Tibial artery (tissue), 4 donors: ENCODE measurements around the gene ADGRA3.
A peak's percentile ranks its signal among the peaks of the same experiment; 100 is the strongest.

Experiments
- DNase-seq, 2 donors: peaks; one replicate each; pipeline ENCODE4 v3.0.0-alpha.2; 2019
- H3K27ac ChIP-seq, 2 donors: fragments of 200-600 bp; sonication (generic) in 1 of 2; 1 replicate in 1 of 2; 2 replicates in 1 of 2; pipeline ENCODE4 v1.5.1; 2018 to 2019; ENCODE audit warnings: mild to moderate bottlenecking in 1 of 2
- H3K27me3 ChIP-seq, 2 donors: fragments of 200-600 bp; sonication (generic) in 1 of 2; one replicate each; pipeline versions ENCODE4 v1.5.1 to v1.6.0; 2016 to 2019
- H3K36me3 ChIP-seq, 3 donors: fragments of 200-600 bp; sonication (generic) in 2 of 3; one replicate each; pipeline ENCODE4 v1.5.1; 2016 to 2019; ENCODE audit warnings: mild to moderate bottlenecking in 2 of 3
- H3K4me1 ChIP-seq, 4 donors: fragments of 200-600 bp; sonication (generic) in 2 of 4; 1 replicate in 3 of 4; 2 replicates in 1 of 4; pipeline ENCODE4 v1.5.1; 2016 to 2019
- H3K4me3 ChIP-seq, 2 donors: fragments of 200-600 bp; sonication (generic) in 1 of 2; 1 replicate in 1 of 2; 2 replicates in 1 of 2; pipeline ENCODE4 v1.5.1; 2018 to 2019; ENCODE audit warnings: mild to moderate bottlenecking in 2 of 2
- H3K9me3 ChIP-seq, 3 donors: fragments of 200-600 bp; sonication (generic) in 1 of 3; one replicate each; pipeline ENCODE4 v1.5.1; 2016 to 2019
- intact Hi-C: fragments of 100-400 bp; cut with DNase I; formaldehyde crosslinking; loops from one replicate; pipeline ENCODE4 v1.15.0; 2023; ENCODE audit warnings: low total_unique reads
- TF ChIP-seq, protein P1 (sequence below), 2 experiments: fragments of 200-600 bp in 1 of 2; fragments of 450-650 bp in 1 of 2; IDR thresholded peaks; one replicate each; pipeline ENCODE4 v1.5.1; 2017 to 2019; ENCODE audit warnings: antibody characterized with exemption in 2 of 2, mild to moderate bottlenecking in 1 of 2, moderate library complexity in 1 of 2

The ADGRA3 gene

GRCh38 chr4:22521240-22521639, 5.4 kb upstream of the ADGRA3 start:
- Histone ChIP-seq H3K4me1 (peaks cover 0 to 5% (median 0%) of the 10 kb centered on the region in 4 donors), H3K9me3 (no peaks in the 10 kb centered on the region), H3K4me3 (no peak overlapping the region), H3K27ac (no peak overlapping the region), H3K27me3 (no peaks in the 10 kb centered on the region), H3K36me3 (no peaks in the 10 kb centered on the region)
- TF ChIP-seq, protein P1, sequence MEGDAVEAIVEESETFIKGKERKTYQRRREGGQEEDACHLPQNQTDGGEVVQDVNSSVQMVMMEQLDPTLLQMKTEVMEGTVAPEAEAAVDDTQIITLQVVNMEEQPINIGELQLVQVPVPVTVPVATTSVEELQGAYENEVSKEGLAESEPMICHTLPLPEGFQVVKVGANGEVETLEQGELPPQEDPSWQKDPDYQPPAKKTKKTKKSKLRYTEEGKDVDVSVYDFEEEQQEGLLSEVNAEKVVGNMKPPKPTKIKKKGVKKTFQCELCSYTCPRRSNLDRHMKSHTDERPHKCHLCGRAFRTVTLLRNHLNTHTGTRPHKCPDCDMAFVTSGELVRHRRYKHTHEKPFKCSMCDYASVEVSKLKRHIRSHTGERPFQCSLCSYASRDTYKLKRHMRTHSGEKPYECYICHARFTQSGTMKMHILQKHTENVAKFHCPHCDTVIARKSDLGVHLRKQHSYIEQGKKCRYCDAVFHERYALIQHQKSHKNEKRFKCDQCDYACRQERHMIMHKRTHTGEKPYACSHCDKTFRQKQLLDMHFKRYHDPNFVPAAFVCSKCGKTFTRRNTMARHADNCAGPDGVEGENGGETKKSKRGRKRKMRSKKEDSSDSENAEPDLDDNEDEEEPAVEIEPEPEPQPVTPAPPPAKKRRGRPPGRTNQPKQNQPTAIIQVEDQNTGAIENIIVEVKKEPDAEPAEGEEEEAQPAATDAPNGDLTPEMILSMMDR (IDR thresholded peaks at IDR 0.05) = no peak
- DNase-seq = no peak
- intact Hi-C loops = no loop called here

GRCh38 chr4:22515145-22515887, 550 bp downstream of the ADGRA3 start:
- Histone ChIP-seq H3K9me3 (no peaks in the 10 kb centered on the region), H3K27me3 (no peaks in the 10 kb centered on the region), H3K36me3 (no peaks in the 10 kb centered on the region), H3K27ac (peak overlapping the region; percentile 77 to 81), H3K4me1 (peaks cover 0 to 16% (median 4%) of the 10 kb centered on the region in 4 donors), H3K4me3 (peak overlapping the region; percentile 59 to 73)
- TF ChIP-seq, protein P1 (IDR thresholded peaks at IDR 0.05) = no peak
- peak; percentile 67 to 79 for DNase-seq
- intact Hi-C loops = loop anchor here (10.0 kb wide), 1 partner anchor 169 kb away; no protein-coding TSS in a partner anchor

- H3K9me3 ChIP-seq = no peaks in the 10 kb centered on the region
- intact Hi-C loops = loop anchor here (10.0 kb wide), 1 partner anchor 170 kb away; no protein-coding TSS in a partner anchor
- peak overlapping the region; percentile 59 to 73 for H3K4me3 ChIP-seq
- DNase-seq = no peak
- TF ChIP-seq, protein P1 (IDR thresholded peaks at IDR 0.05) = no peak
- H3K27me3 ChIP-seq = no peaks in the 10 kb centered on the region
- H3K4me1 ChIP-seq = peaks cover 0 to 16% (median 4%) of the 10 kb centered on the region in 4 donors
- peak overlapping the region; percentile 77 to 81 for H3K27ac ChIP-seq
- no peaks in the 10 kb centered on the region for H3K36me3 ChIP-seq
Observed at GRCh38 chr4:22514481-22514880, 1.4 kb downstream of the ADGRA3 start.

DNA sequence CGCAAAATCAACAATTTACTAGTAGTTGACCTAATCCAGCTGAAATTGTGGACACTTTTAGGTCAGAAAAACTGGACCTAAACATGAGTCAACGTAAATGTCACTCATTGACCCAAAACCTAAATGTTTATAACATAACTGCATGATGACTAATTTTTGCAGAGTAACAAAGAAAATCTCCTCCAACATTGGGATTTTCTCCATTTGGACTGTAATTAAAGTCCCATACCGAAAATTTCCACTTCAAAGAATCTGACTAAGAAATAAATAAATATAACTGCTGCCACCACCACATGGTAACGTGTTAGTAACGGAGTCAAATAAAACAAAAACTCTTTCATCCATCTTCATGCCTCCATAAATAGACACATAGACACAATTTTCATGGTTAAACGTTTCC, 1.9 kb downstream of the ADGRA3 start:
- Histone ChIP-seq H3K9me3 (no peaks in the 10 kb centered on the region), H3K4me3 (peak overlapping the region; percentile 59 to 73), H3K27me3 (no peaks in the 10 kb centered on the region), H3K36me3 (no peaks in the 10 kb centered on the region), H3K27ac (peak overlapping the region in 1 of 2 donors; percentile 81), H3K4me1 (peaks cover 0 to 16% (median 4%) of the 10 kb centered on the region in 4 donors)
- TF ChIP-seq, protein P1 (IDR thresholded peaks at IDR 0.05) = no peak
- intact Hi-C loops = loop anchor here (10.0 kb wide), 1 partner anchor 171 kb away; no protein-coding TSS in a partner anchor
- no peak for DNase-seq

DNA sequence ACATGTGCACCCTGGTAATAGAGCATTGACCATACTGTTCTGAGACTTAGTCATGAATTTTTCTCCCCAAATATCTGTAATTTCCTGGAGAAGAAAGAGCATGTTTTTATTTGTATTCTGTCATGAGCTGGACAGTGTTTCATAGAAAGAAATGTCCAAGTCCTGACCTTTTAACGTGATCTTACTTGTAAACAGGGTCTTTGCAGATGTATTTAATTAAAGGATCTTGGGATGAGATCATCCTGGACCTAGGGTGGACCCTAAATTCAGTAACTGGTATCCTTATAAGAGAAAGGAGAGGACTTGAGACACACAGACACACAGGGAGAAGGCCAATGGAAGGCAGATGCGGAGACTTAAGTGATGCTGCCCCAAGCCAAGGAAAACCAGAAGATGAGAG, 3.6 kb downstream of the ADGRA3 start:
- no peak for DNase-seq
- intact Hi-C loops = loop anchor here (10.0 kb wide), 1 partner anchor 172 kb away; no protein-coding TSS in a partner anchor
- H3K27ac ChIP-seq = no peak overlapping the region
- no peaks in the 10 kb centered on the region for H3K27me3 ChIP-seq
- peaks cover 0 to 16% (median 6%) of the 10 kb centered on the region in 4 donors for H3K4me1 ChIP-seq
- no peaks in the 10 kb centered on the region for H3K36me3 ChIP-seq
- H3K4me3 ChIP-seq = no peak overlapping the region
- H3K9me3 ChIP-seq = no peaks in the 10 kb centered on the region
- TF ChIP-seq, protein P1 (IDR thresholded peaks at IDR 0.05) = no peak
